Rectal smooth muscle tissue (tissue), 1 donor: ENCODE results near the gene USP32.
"Not testable (repeated sequence)": the region's sequence is repeated elsewhere in the genome, so short reads cannot be mapped to it uniquely, and the experiment has no call there.

ENCODE experiments used
- H3K27ac ChIP-seq: one replicate; pipeline ENCODE4 v1.7.0; 2013; ENCODE audit warnings: low read depth, low read length, inconsistent platforms
- H3K27me3 ChIP-seq: one replicate; pipeline ENCODE4 v1.7.0; 2013; ENCODE audit warnings: low read length; ENCODE audit not compliant: control insufficient read depth, insufficient read depth
- H3K36me3 ChIP-seq: one replicate; pipeline ENCODE4 v1.7.0; 2013; ENCODE audit warnings: low read length; ENCODE audit not compliant: control insufficient read depth, insufficient read depth
- H3K4me1 ChIP-seq: one replicate; pipeline ENCODE4 v1.7.0; 2013; ENCODE audit warnings: low read length; ENCODE audit not compliant: control insufficient read depth, insufficient read depth
- H3K4me3 ChIP-seq: one replicate; pipeline ENCODE4 v1.7.0; 2013; ENCODE audit warnings: low read length
- H3K9ac ChIP-seq: one replicate; pipeline ENCODE4 v1.7.0; 2013; ENCODE audit warnings: low read length

USP32 gene

DNA sequence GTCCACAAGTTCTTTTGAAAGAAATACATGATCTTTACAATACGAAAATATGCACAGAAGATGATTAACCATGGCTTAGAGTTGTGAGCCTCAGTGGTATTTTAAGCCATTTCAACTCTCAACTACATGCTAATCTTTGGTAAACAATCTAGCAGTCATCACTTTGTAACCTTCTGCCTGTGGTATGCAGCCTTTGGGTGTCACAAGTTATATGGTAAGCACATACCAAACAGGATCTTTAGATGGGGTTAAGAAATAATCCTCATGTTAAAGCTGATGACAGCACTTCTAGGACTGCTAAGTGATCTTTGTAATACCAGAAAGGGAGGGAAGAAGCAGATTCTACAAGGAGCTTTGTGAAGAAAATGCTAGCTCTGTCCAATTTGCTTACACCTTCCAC is 167.9 kb downstream of the USP32 start:
- Histone ChIP-seq H3K4me3 (no peak overlapping the region), H3K27me3 (no peaks in the 10 kb centered on the region), H3K9ac (no peak overlapping the region), H3K4me1 (no peaks in the 10 kb centered on the region), H3K36me3 (peaks cover 6% of the 10 kb centered on the region), H3K27ac (no peak overlapping the region)

DNA sequence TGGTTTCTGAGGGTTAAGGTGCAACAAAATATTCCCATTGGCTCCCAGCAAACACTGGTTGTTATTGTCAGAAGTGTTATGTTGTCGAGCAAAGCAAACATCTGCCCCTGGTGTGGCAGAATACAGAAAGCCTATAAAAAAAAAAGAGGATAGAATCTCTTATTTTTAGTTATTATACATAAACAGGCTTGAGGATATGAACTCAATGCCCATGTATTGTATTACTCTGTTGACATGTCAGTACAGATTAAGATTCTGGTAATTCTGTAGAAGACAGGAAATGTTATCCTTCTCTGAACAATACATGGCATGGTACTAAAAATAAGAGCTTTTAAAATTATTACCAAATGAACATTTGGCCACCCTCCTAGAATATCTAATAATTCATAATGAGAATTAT is 168.5 kb downstream of the USP32 start:
- H3K4me1 ChIP-seq: no peaks in the 10 kb centered on the region
- H3K9ac ChIP-seq: no peak overlapping the region
- H3K4me3 ChIP-seq: no peak overlapping the region
- H3K27me3 ChIP-seq: no peaks in the 10 kb centered on the region
- H3K27ac ChIP-seq: no peak overlapping the region
- peaks cover 6% of the 10 kb centered on the region for H3K36me3 ChIP-seq

DNA sequence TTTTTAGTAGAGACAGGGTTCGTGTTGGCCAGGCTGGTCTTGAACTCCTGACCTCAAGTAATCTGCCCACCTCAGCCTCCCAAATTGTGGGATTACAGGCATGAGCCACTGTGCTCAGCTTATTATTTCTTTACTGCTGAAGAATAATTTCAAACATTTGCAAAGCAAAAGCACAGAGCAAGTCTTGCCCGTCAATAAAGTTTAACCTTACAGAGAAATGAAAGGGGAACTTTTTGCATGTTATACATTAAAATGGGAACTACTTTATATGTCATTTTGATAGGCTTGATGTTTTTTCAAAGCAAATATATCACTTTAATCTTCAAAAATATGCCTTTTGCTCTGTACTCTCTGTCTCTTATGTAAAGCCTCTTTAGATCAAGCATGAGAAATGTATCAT is 173.2 kb downstream of the USP32 start:
- H3K4me3 ChIP-seq, H3K36me3 ChIP-seq: not testable (repeated sequence)

DNA sequence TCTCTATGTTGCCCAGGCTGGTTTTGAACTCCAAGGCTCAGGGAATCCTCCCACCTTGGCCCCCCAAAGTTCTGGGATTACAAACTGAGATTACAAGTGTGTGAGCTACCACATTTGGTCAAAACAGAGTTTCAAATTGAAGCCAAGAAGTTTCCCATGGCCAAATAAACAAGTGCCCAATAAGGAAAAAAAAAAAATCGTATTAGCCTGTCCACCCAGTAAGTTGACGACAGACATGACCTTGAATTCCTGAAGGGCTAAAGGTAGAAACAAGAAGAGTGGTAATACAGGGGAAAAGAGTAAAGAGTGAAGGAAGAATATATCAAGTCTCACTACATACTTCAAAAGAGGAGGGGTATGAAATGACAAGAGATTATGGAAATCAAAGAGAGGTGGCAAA is 176.0 kb downstream of the USP32 start:
- not testable (repeated sequence) for H3K4me1 ChIP-seq, H3K36me3 ChIP-seq, H3K9ac ChIP-seq, H3K27ac ChIP-seq, H3K27me3 ChIP-seq, H3K4me3 ChIP-seq

More for the DNA sequence above, 173.2 kb downstream of the USP32 start:
- not testable (repeated sequence) for H3K4me1 ChIP-seq, H3K27me3 ChIP-seq, H3K9ac ChIP-seq, H3K27ac ChIP-seq

DNA sequence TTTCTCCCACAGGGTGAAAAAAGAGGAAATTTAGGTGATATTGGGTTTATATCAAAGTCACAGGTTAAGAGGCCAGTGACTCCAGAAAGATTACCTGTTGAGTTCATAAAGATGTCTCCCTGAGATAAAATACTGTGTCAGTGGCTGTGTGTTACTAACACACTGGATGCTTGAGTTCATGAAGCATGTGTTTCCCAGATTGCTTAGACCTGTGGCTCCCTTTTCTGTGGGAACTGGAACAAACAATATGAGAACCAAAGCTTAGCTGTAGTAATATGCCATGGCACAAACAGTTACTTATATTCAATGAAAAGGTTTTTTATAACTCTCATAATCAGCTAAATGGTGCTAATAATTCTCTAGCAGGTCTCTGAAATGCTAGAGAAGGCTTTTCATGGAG is 180.7 kb downstream of the USP32 start:
- not testable (repeated sequence) for H3K4me3 ChIP-seq, H3K27me3 ChIP-seq, H3K27ac ChIP-seq, H3K4me1 ChIP-seq, H3K9ac ChIP-seq, H3K36me3 ChIP-seq

DNA sequence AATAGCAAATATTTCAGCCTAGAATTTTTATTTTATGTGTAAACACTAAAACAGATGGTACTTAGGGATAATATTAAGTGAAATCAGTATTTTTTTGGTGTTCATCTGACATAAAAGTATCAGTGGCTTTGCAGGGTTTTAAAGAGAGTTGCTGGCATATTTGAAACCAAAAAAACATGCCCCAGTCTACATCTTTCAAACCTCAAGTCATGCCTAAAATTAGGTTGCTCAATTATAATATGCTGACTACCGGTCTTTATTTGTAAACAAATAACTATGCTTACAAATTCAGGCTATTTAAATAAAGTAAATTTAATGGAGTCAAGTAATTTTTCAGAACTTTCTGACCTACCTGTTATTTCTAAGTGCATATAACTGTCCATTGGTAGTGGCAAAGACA is 183.6 kb downstream of the USP32 start:
- H3K36me3 ChIP-seq, H3K4me3 ChIP-seq: not testable (repeated sequence)

DNA sequence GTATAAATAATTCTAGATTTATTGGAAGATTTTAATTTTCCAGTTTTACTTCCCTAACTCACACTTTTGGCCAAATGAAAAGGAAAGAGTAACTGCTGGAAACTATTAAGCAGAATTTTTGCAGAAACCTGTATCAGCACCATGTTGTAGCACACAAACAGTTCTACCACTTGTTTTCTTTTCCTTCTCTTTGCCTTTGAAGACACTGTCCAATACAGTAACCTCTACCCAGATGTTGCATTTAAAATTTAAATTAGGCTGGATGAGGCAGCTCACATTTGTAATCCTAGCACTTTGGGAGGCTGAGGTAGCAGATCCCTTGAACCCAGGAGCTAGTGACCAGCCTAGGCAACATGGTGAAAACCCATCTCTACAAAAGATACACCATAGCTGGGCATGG is 186.2 kb downstream of the USP32 start:
- not testable (repeated sequence) for H3K4me3 ChIP-seq, H3K36me3 ChIP-seq, H3K27ac ChIP-seq

More for the DNA sequence above, 183.6 kb downstream of the USP32 start:
- not testable (repeated sequence) for H3K27ac ChIP-seq, H3K9ac ChIP-seq, H3K4me1 ChIP-seq, H3K27me3 ChIP-seq

DNA sequence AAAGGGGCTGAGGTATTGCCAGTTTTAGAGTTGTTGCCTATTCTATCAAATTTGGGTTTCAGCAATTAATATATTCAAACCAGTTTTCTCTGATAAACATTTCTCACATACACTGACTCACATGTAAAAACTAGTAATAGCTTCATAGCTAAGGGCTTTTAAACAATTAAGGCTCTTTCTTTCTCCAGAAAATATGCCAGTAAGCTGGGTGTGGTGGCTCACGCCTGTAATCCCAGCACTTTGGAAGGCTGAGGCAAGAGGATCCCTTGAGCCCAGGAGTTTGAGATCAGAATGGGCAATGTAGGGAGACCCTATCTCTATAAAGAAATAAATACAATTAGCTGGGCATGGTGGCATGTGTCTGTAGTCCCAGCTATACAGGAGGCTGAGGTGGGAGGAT is 193.3 kb downstream of the USP32 start:
- H3K9ac ChIP-seq, H3K36me3 ChIP-seq, H3K4me3 ChIP-seq: not testable (repeated sequence)

More for the DNA sequence above, 186.2 kb downstream of the USP32 start:
- not testable (repeated sequence) for H3K27me3 ChIP-seq, H3K4me1 ChIP-seq, H3K9ac ChIP-seq

DNA sequence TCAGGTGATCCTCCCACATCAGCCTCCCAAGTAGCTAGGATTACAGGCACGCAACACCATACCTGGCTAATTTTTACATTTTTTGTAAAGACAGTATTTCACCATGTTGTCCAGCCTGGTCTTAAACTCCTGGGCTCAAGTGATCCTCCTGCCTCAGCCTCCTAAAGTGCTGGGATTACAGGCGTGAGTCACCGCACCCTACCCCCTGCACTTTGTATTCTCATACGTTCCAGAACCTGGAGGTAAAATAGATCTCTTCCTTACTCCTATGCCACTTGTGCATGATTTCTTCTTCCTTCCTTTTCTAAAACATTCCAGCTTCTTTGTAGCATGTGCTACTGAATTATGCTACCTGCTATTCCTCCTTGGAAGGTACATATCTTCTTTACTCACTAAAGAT is 197.8 kb downstream of the USP32 start:
- not testable (repeated sequence) for H3K9ac ChIP-seq, H3K36me3 ChIP-seq, H3K4me1 ChIP-seq, H3K4me3 ChIP-seq, H3K27me3 ChIP-seq, H3K27ac ChIP-seq

More for the DNA sequence above, 193.3 kb downstream of the USP32 start:
- not testable (repeated sequence) for H3K4me1 ChIP-seq, H3K27me3 ChIP-seq, H3K27ac ChIP-seq

DNA sequence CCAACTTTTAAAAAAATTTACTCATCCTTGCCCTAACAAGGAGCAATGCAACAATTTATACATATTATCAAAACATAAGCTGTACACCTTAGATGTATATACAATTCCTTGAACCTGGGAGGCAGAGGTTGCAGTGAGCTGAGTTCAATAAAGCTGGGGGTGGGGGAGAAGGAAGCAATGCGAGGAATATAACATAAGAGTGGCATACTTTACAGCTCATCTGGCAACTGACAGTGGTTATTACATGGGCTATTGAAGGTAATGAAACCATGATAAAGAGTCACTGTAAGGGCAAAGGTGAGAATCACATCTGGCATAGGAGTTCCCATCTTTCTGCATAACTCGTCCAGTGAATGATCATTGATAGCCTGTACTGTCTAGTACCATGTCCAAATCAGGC is 198.5 kb downstream of the USP32 start:
- H3K9ac ChIP-seq: no peak overlapping the region
- H3K36me3 ChIP-seq: peaks cover 6% of the 10 kb centered on the region
- no peaks in the 10 kb centered on the region for H3K27me3 ChIP-seq
- no peak overlapping the region for H3K27ac ChIP-seq
- no peaks in the 10 kb centered on the region for H3K4me1 ChIP-seq
- H3K4me3 ChIP-seq: no peak overlapping the region

DNA sequence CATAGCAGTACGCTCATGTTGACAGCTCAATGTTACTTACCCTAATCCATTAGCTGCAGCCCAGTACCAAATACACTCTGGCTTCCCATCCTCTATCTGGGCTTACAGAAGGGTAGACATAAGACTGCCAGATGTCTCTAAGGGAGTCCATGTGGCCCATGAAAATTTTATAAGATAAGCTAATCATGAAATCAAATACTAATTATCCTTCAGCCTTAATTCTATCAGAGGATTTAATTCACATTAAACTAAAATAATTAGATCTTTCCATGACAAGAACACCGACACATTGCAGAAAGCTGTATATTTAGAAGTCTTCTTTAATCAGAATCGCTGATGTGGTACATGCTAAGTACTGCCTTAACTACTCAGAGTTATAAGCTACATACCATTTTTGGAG is 198.9 kb downstream of the USP32 start:
- H3K9ac ChIP-seq, H3K4me1 ChIP-seq, H3K27ac ChIP-seq, H3K36me3 ChIP-seq, H3K27me3 ChIP-seq, H3K4me3 ChIP-seq: not testable (repeated sequence)

DNA sequence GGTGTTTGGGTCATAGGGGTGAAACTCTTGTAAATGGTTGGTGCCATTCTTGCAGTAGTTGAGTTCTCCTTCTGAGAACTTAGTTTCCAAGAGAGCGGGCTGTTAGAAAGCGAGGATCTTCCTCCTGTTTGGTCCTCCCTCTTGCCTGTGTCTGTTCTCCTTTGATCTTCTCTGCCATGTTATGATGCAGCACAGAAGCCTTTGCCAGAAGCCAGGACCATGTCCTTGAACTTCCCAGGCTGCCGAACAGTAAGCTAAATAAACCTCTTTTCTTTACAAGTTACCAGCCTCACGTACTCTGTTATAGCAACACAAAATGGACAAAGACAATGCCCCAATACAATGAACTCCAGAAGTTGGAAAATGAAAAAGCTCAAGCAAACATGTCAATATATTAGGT is 201.9 kb downstream of the USP32 start:
- H3K27me3 ChIP-seq, H3K4me3 ChIP-seq, H3K4me1 ChIP-seq, H3K9ac ChIP-seq, H3K27ac ChIP-seq, H3K36me3 ChIP-seq: not testable (repeated sequence)

DNA sequence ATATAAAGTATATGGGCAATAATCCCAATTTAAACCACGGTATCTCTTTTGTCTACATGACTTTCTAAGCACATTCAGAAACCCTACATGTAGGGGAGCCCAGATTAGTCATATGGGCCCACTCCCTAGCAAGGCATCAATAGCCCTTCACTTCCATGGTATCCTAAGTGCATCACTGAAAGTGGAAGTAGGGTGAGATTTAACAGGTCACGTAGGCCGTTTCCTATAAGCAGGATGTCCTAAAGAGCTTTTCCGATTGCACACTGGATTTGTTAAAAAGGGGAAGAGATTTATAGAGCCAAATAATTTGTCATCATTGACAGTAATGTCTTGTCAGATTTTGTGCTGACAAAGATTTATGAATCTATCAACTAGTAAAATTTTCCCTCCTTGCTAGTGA is 203.2 kb downstream of the USP32 start:
- no peak overlapping the region for H3K9ac ChIP-seq
- no peak overlapping the region for H3K4me3 ChIP-seq
- no peaks in the 10 kb centered on the region for H3K4me1 ChIP-seq
- H3K27me3 ChIP-seq: no peaks in the 10 kb centered on the region
- H3K27ac ChIP-seq: no peak overlapping the region
- peaks cover 3% of the 10 kb centered on the region for H3K36me3 ChIP-seq
